Measurements from ENCODE around the gene HTR2A. TPM values are rescaled to one million over a fixed set of nuclear protein-coding genes. Genes with fewer than 3 reads are reported as not detected.

Gene HTR2A
- polyA plus RNA-seq, 1 donor from 2014 or later: 0.20 TPM

- Histone ChIP-seq H3K27ac (ENCODE audit: low read length) (no peak overlapping the region), H4K20me1 (ENCODE audit: insufficient read depth) (no peaks in the 10 kb centered on the region), H2AFZ (ENCODE audit: low read depth, low read length) (no peak overlapping the region), H3K79me2 (replicated peaks; ENCODE audit: insufficient read depth, low read length) (no peaks in the 10 kb centered on the region), H3K9ac (ENCODE audit: low read length) (no peak overlapping the region), H3K9me2 (ENCODE audit: insufficient read depth, low read length) (no peaks in the 10 kb centered on the region), H3K36me3 (ENCODE audit: insufficient read depth, low read length) (no peaks in the 10 kb centered on the region), H3F3A (ENCODE audit: insufficient read depth, low read length, poor library complexity, severe bottlenecking) (no peaks in the 10 kb centered on the region), H3K9me3 (ENCODE audit: low read length) (no peaks in the 10 kb centered on the region), H3K4me3 (ENCODE audit: low read length) (no peak overlapping the region), H3K4me2 (ENCODE audit: low read length) (no peak overlapping the region), H3K27me3 (ENCODE audit: insufficient read depth, low read depth, low read length) (no peaks in the 10 kb centered on the region)
- TF ChIP-seq SMC3 (conservative IDR thresholded peaks at IDR 0.05; ENCODE audit: poor library complexity) (no peak), REST (IDR thresholded peaks at IDR 0.05; ENCODE audit: borderline replicate concordance) (no peak), RAD21 (conservative IDR thresholded peaks at IDR 0.05) (no peak), TAF1 (IDR thresholded peaks at IDR 0.05; ENCODE audit: low read depth) (no peak), CTCF (IDR thresholded peaks at IDR 0.05; ENCODE audit: poor library complexity, severe bottlenecking) (no peak), MXI1 (conservative IDR thresholded peaks at IDR 0.05; ENCODE audit: poor library complexity, severe bottlenecking) (no peak), EP300 (conservative IDR thresholded peaks at IDR 0.05; ENCODE audit: poor library complexity, severe bottlenecking) (no peak)
Observed at GRCh38 chr13:46850214-46850613, 46.6 kb downstream of the HTR2A start.

- Histone ChIP-seq H3K4me3 (ENCODE audit: low read length) (no peak overlapping the region), H3K9me3 (ENCODE audit: low read length) (no peaks in the 10 kb centered on the region), H3K9ac (ENCODE audit: low read length) (no peak overlapping the region), H3K9me2 (ENCODE audit: insufficient read depth, low read length) (no peaks in the 10 kb centered on the region), H3K36me3 (ENCODE audit: insufficient read depth, low read length) (no peaks in the 10 kb centered on the region), H3K4me2 (ENCODE audit: low read length) (no peak overlapping the region), H3K27me3 (ENCODE audit: insufficient read depth, low read depth, low read length) (no peaks in the 10 kb centered on the region), H3K79me2 (replicated peaks; ENCODE audit: insufficient read depth, low read length) (no peaks in the 10 kb centered on the region), H3K27ac (ENCODE audit: low read length) (no peak overlapping the region), H3F3A (ENCODE audit: insufficient read depth, low read length, poor library complexity, severe bottlenecking) (no peaks in the 10 kb centered on the region), H2AFZ (ENCODE audit: low read depth, low read length) (no peak overlapping the region), H4K20me1 (ENCODE audit: insufficient read depth) (no peaks in the 10 kb centered on the region)
- no peak for TF ChIP-seq TAF1 (IDR thresholded peaks at IDR 0.05; ENCODE audit: low read depth)
- no peak for TF ChIP-seq MXI1 (conservative IDR thresholded peaks at IDR 0.05; ENCODE audit: poor library complexity, severe bottlenecking)
- no peak for TF ChIP-seq CTCF (IDR thresholded peaks at IDR 0.05; ENCODE audit: poor library complexity, severe bottlenecking)
- TF ChIP-seq EP300 (conservative IDR thresholded peaks at IDR 0.05; ENCODE audit: poor library complexity, severe bottlenecking): no peak
- no peak for TF ChIP-seq EZH2 (IDR thresholded peaks at IDR 0.05; ENCODE audit: borderline replicate concordance, insufficient read depth, low read length, poor library complexity, severe bottlenecking)
- no peak for TF ChIP-seq REST (IDR thresholded peaks at IDR 0.05; ENCODE audit: borderline replicate concordance)
- TF ChIP-seq RAD21 (conservative IDR thresholded peaks at IDR 0.05): no peak
- no peak for TF ChIP-seq SMC3 (conservative IDR thresholded peaks at IDR 0.05; ENCODE audit: poor library complexity)
- no peak for TF ChIP-seq POLR2AphosphoS5 (IDR thresholded peaks at IDR 0.05)
Observed at GRCh38 chr13:46846726-46847125, 50.1 kb downstream of the HTR2A start.
